ENCODE results near the gene GAMT. TPM values are rescaled to one million over a fixed set of nuclear protein-coding genes. Genes with fewer than 3 reads are reported as not detected.

Gene GAMT
- total and polyA plus RNA-seq, 2 experiments from 2014 or later, result 21.5 to 36.9 TPM

DNA sequence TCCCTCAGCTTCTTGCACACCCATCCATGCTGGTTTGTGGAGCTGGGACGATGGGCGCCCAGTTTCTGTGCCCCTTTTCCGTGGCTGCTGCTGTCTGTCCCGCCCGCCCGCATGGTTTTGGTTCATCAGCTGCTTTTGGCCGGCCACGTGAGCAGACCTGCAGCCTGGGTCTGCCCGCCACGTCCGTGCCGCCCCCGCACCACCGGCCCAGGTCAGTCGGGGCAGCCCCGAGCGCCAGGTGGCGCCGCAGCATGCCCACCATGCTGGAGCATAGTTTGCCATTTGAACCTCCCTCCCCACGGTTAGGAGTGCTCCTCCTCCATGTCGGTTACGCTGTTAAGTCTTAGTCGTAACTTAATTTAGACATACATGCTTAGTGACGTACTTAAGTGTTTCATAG lies 21.6 kb upstream of the GAMT start:
- no peaks in the 10 kb centered on the region for H3K27me3 ChIP-seq (ENCODE audit: insufficient read depth)
- H3K79me2 ChIP-seq (replicated peaks; ENCODE audit: insufficient read depth), result peaks cover 79% of the 10 kb centered on the region
- H3K4me1 ChIP-seq (ENCODE audit: insufficient read depth), result no peaks in the 10 kb centered on the region; the same call in 1 of the 2 replicates
- no peak overlapping the region for H2AFZ ChIP-seq
- no peak overlapping the region for H3K4me3 ChIP-seq
- no peaks in the 10 kb centered on the region for H3K9me2 ChIP-seq (ENCODE audit: insufficient read depth)
- DNase-seq (ENCODE audit: low spot score) (no peak), ATAC-seq (peak; percentile 32)
- Mint-ChIP-seq H3K9me3 (no peaks in the 10 kb centered on the region), H3K27ac (no peak overlapping the region; the same call in 1 of the 2 replicates), H3K4me3 (no peak overlapping the region), H3K4me1 (peaks cover 30% of the 10 kb centered on the region), H3K27me3 (ENCODE audit: insufficient read depth, low read depth, poor library complexity) (peaks cover 4% of the 10 kb centered on the region), H3K36me3 (ENCODE audit: low read depth) (peaks cover 84% of the 10 kb centered on the region)
- H3F3A ChIP-seq (replicated peaks; ENCODE audit: low read depth), result peaks cover 47% of the 10 kb centered on the region
- peaks cover 50% of the 10 kb centered on the region for H4K20me1 ChIP-seq (replicated peaks; ENCODE audit: insufficient read depth)
- TF ChIP-seq ZNF114 (CRISPR knock-in tag; IDR thresholded peaks at IDR 0.05), result no peak
- TF ChIP-seq, protein P1, sequence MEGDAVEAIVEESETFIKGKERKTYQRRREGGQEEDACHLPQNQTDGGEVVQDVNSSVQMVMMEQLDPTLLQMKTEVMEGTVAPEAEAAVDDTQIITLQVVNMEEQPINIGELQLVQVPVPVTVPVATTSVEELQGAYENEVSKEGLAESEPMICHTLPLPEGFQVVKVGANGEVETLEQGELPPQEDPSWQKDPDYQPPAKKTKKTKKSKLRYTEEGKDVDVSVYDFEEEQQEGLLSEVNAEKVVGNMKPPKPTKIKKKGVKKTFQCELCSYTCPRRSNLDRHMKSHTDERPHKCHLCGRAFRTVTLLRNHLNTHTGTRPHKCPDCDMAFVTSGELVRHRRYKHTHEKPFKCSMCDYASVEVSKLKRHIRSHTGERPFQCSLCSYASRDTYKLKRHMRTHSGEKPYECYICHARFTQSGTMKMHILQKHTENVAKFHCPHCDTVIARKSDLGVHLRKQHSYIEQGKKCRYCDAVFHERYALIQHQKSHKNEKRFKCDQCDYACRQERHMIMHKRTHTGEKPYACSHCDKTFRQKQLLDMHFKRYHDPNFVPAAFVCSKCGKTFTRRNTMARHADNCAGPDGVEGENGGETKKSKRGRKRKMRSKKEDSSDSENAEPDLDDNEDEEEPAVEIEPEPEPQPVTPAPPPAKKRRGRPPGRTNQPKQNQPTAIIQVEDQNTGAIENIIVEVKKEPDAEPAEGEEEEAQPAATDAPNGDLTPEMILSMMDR (conservative IDR thresholded peaks at IDR 0.05; ENCODE audit: low read depth in 2 of 2), result peak; percentile 29 to 58
- no peak overlapping the region for H3K4me2 ChIP-seq
- H3K36me3 ChIP-seq (ENCODE audit: insufficient read depth), result peaks cover 49% of the 10 kb centered on the region
- H3K27ac ChIP-seq (ENCODE audit: low read depth), result 0 out of 2 replicates have a peak overlapping the region, but pooled peaks have one; percentile 55

DNA sequence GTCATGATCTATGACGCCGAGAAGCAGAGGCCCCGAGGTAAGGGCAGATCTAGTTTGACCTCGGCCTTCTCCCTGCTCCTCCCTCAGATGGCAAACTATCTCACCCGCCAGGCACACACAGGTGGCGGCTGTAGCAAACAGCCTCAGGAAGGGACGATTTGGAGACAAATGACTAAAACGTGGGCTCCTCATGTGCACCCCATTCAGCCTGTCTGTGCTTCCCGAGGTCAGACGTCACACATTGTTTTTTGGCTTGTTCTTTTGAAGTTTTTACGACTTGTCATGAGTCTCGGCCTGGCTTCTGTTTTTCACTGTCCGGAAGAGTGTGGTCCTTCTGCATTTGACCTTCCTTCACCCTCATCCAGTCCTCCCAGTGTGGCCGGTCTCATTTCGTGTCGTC lies 21.0 kb upstream of the GAMT start:
- Mint-ChIP-seq H3K36me3 (ENCODE audit: low read depth) (peaks cover 84% of the 10 kb centered on the region), H3K9me3 (no peaks in the 10 kb centered on the region), H3K27ac (no peak overlapping the region; the same call in 1 of the 2 replicates), H3K4me3 (no peak overlapping the region), H3K27me3 (ENCODE audit: insufficient read depth, low read depth, poor library complexity) (peaks cover 8% of the 10 kb centered on the region), H3K4me1 (peaks cover 35% of the 10 kb centered on the region)
- H3K27me3 ChIP-seq (ENCODE audit: insufficient read depth), result no peaks in the 10 kb centered on the region
- no peak overlapping the region for H3K4me2 ChIP-seq
- H3K36me3 ChIP-seq (ENCODE audit: insufficient read depth), result peaks cover 44% of the 10 kb centered on the region
- no peaks in the 10 kb centered on the region; the same call in 1 of the 2 replicates for H3K4me1 ChIP-seq (ENCODE audit: insufficient read depth)
- no peak overlapping the region for H3K4me3 ChIP-seq
- H3F3A ChIP-seq (replicated peaks; ENCODE audit: low read depth), result peaks cover 47% of the 10 kb centered on the region
- peaks cover 51% of the 10 kb centered on the region for H4K20me1 ChIP-seq (replicated peaks; ENCODE audit: insufficient read depth)
- H2AFZ ChIP-seq, result no peak overlapping the region
- H3K27ac ChIP-seq (ENCODE audit: low read depth), result peak overlapping the region; percentile 55; the same call in 1 of the 2 replicates
- H3K79me2 ChIP-seq (replicated peaks; ENCODE audit: insufficient read depth), result peaks cover 80% of the 10 kb centered on the region
- DNase-seq (ENCODE audit: low spot score) (no peak), ATAC-seq (no peak)
- H3K9me2 ChIP-seq (ENCODE audit: insufficient read depth), result no peaks in the 10 kb centered on the region
- TF ChIP-seq JUNB (IDR thresholded peaks at IDR 0.05; ENCODE audit: unreplicated experiment) (no peak), POLR2AphosphoS5 (IDR thresholded peaks at IDR 0.05; ENCODE audit: low read depth) (no peak), CREB1 (CRISPR knock-in tag; IDR thresholded peaks at IDR 0.05; ENCODE audit: low read depth) (no peak), ZNF331 (CRISPR knock-in tag; IDR thresholded peaks at IDR 0.05; ENCODE audit: low read depth) (no peak), NANOG (IDR thresholded peaks at IDR 0.05; ENCODE audit: borderline replicate concordance) (no peak), EZH2 (IDR thresholded peaks at IDR 0.05; ENCODE audit: low read depth, unreplicated experiment) (no peak), STAT1 (IDR thresholded peaks at IDR 0.05; ENCODE audit: unreplicated experiment) (no peak)
- TF ChIP-seq, protein P2, sequence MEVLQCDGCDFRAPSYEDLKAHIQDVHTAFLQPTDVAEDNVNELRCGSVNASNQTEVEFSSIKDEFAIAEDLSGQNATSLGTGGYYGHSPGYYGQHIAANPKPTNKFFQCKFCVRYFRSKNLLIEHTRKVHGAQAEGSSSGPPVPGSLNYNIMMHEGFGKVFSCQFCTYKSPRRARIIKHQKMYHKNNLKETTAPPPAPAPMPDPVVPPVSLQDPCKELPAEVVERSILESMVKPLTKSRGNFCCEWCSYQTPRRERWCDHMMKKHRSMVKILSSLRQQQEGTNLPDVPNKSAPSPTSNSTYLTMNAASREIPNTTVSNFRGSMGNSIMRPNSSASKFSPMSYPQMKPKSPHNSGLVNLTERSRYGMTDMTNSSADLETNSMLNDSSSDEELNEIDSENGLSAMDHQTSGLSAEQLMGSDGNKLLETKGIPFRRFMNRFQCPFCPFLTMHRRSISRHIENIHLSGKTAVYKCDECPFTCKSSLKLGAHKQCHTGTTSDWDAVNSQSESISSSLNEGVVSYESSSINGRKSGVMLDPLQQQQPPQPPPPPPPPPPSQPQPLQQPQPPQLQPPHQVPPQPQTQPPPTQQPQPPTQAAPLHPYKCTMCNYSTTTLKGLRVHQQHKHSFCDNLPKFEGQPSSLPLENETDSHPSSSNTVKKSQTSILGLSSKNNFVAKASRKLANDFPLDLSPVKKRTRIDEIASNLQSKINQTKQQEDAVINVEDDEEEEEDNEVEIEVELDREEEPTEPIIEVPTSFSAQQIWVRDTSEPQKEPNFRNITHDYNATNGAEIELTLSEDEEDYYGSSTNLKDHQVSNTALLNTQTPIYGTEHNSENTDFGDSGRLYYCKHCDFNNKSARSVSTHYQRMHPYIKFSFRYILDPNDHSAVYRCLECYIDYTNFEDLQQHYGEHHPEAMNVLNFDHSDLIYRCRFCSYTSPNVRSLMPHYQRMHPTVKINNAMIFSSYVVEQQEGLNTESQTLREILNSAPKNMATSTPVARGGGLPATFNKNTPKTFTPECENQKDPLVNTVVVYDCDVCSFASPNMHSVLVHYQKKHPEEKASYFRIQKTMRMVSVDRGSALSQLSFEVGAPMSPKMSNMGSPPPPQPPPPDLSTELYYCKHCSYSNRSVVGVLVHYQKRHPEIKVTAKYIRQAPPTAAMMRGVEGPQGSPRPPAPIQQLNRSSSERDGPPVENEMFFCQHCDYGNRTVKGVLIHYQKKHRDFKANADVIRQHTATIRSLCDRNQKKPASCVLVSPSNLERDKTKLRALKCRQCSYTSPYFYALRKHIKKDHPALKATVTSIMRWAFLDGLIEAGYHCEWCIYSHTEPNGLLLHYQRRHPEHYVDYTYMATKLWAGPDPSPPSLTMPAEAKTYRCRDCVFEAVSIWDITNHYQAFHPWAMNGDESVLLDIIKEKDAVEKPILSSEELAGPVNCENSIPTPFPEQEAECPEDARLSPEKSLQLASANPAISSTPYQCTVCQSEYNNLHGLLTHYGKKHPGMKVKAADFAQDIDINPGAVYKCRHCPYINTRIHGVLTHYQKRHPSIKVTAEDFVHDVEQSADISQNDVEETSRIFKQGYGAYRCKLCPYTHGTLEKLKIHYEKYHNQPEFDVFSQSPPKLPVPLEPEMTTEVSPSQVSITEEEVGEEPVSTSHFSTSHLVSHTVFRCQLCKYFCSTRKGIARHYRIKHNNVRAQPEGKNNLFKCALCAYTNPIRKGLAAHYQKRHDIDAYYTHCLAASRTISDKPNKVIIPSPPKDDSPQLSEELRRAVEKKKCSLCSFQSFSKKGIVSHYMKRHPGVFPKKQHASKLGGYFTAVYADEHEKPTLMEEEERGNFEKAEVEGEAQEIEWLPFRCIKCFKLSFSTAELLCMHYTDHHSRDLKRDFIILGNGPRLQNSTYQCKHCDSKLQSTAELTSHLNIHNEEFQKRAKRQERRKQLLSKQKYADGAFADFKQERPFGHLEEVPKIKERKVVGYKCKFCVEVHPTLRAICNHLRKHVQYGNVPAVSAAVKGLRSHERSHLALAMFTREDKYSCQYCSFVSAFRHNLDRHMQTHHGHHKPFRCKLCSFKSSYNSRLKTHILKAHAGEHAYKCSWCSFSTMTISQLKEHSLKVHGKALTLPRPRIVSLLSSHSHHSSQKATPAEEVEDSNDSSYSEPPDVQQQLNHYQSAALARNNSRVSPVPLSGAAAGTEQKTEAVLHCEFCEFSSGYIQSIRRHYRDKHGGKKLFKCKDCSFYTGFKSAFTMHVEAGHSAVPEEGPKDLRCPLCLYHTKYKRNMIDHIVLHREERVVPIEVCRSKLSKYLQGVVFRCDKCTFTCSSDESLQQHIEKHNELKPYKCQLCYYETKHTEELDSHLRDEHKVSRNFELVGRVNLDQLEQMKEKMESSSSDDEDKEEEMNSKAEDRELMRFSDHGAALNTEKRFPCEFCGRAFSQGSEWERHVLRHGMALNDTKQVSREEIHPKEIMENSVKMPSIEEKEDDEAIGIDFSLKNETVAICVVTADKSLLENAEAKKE (CRISPR knock-in tag; IDR thresholded peaks at IDR 0.05), result no peak
- TF ChIP-seq, protein P3, sequence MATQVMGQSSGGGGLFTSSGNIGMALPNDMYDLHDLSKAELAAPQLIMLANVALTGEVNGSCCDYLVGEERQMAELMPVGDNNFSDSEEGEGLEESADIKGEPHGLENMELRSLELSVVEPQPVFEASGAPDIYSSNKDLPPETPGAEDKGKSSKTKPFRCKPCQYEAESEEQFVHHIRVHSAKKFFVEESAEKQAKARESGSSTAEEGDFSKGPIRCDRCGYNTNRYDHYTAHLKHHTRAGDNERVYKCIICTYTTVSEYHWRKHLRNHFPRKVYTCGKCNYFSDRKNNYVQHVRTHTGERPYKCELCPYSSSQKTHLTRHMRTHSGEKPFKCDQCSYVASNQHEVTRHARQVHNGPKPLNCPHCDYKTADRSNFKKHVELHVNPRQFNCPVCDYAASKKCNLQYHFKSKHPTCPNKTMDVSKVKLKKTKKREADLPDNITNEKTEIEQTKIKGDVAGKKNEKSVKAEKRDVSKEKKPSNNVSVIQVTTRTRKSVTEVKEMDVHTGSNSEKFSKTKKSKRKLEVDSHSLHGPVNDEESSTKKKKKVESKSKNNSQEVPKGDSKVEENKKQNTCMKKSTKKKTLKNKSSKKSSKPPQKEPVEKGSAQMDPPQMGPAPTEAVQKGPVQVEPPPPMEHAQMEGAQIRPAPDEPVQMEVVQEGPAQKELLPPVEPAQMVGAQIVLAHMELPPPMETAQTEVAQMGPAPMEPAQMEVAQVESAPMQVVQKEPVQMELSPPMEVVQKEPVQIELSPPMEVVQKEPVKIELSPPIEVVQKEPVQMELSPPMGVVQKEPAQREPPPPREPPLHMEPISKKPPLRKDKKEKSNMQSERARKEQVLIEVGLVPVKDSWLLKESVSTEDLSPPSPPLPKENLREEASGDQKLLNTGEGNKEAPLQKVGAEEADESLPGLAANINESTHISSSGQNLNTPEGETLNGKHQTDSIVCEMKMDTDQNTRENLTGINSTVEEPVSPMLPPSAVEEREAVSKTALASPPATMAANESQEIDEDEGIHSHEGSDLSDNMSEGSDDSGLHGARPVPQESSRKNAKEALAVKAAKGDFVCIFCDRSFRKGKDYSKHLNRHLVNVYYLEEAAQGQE (IDR thresholded peaks at IDR 0.05; ENCODE audit: unreplicated experiment), result no peak

Measured in GM23338 (cell line).